K562 (cell line): ENCODE results near the gene SYNE2. TPM values are rescaled to one million over a fixed set of nuclear protein-coding genes. Genes with fewer than 3 reads are reported as not detected.

Experiments used
- ATAC-seq: fragments of 200-7000 bp; cut with Tn5 transposase; 3 replicates; pipeline ENCODE4 v1.9.1; 2020; ENCODE audit warnings: moderate library complexity
- BruUV-seq: library from RNA; stranded (reverse); fragments of 400-500 nt; replicated peaks from 2 replicates; lab custom pipeline; 2021; lab: Mats Ljungman, UMichigan
- CTCF ChIA-PET: fragments of 300-600 bp; formaldehyde crosslinking; extraction: SDS; loops from one replicate; lab custom pipeline; 2021; ENCODE audit warnings: low intra/inter-chr PET ratio; lab: Yijun Ruan, JAX
- POLR2A ChIA-PET: fragments of 300-600, 350-650 bp; sonication (Branson Sonifier 250); formaldehyde crosslinking; extraction: SDS; loops from one replicate; lab custom pipeline; 2021; ENCODE audit warnings: antibody characterized with exemption, inconsistent platforms; lab: Yijun Ruan, JAX
- DNase-seq, 4 experiments: peaks; one replicate each; pipeline versions ENCODE4 v3.0.0 to v3.0.0-alpha.2; 2011 to 2018; ENCODE audit warnings: low spot score in 3 of 4, mixed read lengths in 3 of 4; ENCODE audit errors: extremely low read depth in 1 of 4
- FAIRE-seq: peaks from 2 replicates; lab custom pipeline; 2011; peaks lifted over from hg19 to GRCh38; lab: Jason Lieb, UNC
- H2AFZ ChIP-seq: 2 replicates; pipeline ENCODE4 v1.6.0; 2011; ENCODE audit warnings: low read depth, low read length, control low read depth, inconsistent platforms
- H3K27ac ChIP-seq: fragments of 200-600 bp; 3 replicates; pipeline ENCODE4 v1.8.0; 2011; ENCODE audit warnings: low read depth, mild to moderate bottlenecking, control low read depth, inconsistent platforms, low read length, moderate library complexity, mixed read lengths; ENCODE audit errors: extremely low read depth
- H3K27me3 ChIP-seq, 2 experiments: fragments of 300-600 bp in 1 of 2; 2 replicates in 1 of 2; 3 replicates in 1 of 2; pipeline versions ENCODE4 v1.6.0 to v1.8.0; 2011; ENCODE audit warnings: inconsistent platforms in 2 of 2, low read length in 2 of 2, mild to moderate bottlenecking in 1 of 2, mixed read lengths in 1 of 2, moderate library complexity in 1 of 2; ENCODE audit not compliant: control insufficient read depth in 2 of 2, insufficient read depth in 2 of 2
- H3K36me3 ChIP-seq: fragments of 300-600 bp; 3 replicates; pipeline ENCODE4 v1.8.0; 2011; ENCODE audit warnings: mild to moderate bottlenecking, low read length, inconsistent platforms; ENCODE audit not compliant: control insufficient read depth, insufficient read depth
- H3K4me1 ChIP-seq, 2 experiments: fragments of 200-600 bp in 1 of 2; replicated peaks in 1 of 2; 2 replicates in 1 of 2; 3 replicates in 1 of 2; pipeline versions ENCODE4 v1.5.1 to v1.8.0; 2011; ENCODE audit warnings: inconsistent platforms in 2 of 2, low read length in 2 of 2, mild to moderate bottlenecking in 1 of 2, mixed read lengths in 1 of 2, moderate library complexity in 1 of 2; ENCODE audit not compliant: control insufficient read depth in 2 of 2, insufficient read depth in 2 of 2
- H3K4me2 ChIP-seq: 2 replicates; pipeline ENCODE4 v1.6.1; 2011; ENCODE audit warnings: low read length, control low read depth, inconsistent platforms, mixed read lengths; ENCODE audit not compliant: insufficient read depth
- H3K4me3 ChIP-seq: fragments of 200-600 bp; sonication (generic), shearing (Covaris generic); 2 replicates; pipeline ENCODE4 v1.5.1; 2016; ENCODE audit warnings: control low read depth, inconsistent platforms
- H3K79me2 ChIP-seq: fragments of 200-600 bp; 3 replicates; pipeline ENCODE4 v1.8.0; 2011; ENCODE audit warnings: low read length, inconsistent platforms; ENCODE audit not compliant: control insufficient read depth, insufficient read depth
- H3K9ac ChIP-seq, 2 experiments: 2 replicates each; pipeline versions ENCODE4 v1.6.0 to v1.6.1; 2011; ENCODE audit warnings: low read depth in 2 of 2, low read length in 2 of 2, control low read depth in 1 of 2, inconsistent platforms in 1 of 2, mild to moderate bottlenecking in 1 of 2, mixed read lengths in 1 of 2; ENCODE audit not compliant: insufficient read depth in 1 of 2
- H3K9me1 ChIP-seq: one replicate; pipeline ENCODE4 v1.6.0; 2011; ENCODE audit warnings: inconsistent platforms, mild to moderate bottlenecking, low read length, moderate library complexity; ENCODE audit not compliant: control insufficient read depth, insufficient read depth
- H3K9me3 ChIP-seq: replicated peaks from 2 replicates; pipeline ENCODE4 v1.5.1; 2011; ENCODE audit warnings: low read depth, low read length, inconsistent platforms; ENCODE audit not compliant: control insufficient read depth, insufficient read depth
- H4K20me1 ChIP-seq: replicated peaks from 2 replicates; pipeline ENCODE4 v1.6.1; 2011; ENCODE audit warnings: low read length, inconsistent platforms, mixed read lengths; ENCODE audit not compliant: control insufficient read depth, insufficient read depth
- ERF ChIP-seq: fragments of 450-650 bp; formaldehyde crosslinking; IDR thresholded peaks from 2 replicates; pipeline ENCODE4 v1.4.0; 2020; ENCODE audit warnings: mild to moderate bottlenecking, mixed read lengths
- NR2C2 ChIP-seq, 2 experiments: fragments of 200-800 bp in 1 of 2; sonication (Bioruptor generic) in 1 of 2; sonication (generic) in 1 of 2; formaldehyde crosslinking in 1 of 2; IDR thresholded peaks; 2 replicates each; pipeline versions ENCODE4 v1.6.1 to v1.8.0; 2016 to 2022; ENCODE audit warnings: mild to moderate bottlenecking in 1 of 2, missing compliant biosample characterization in 1 of 2, missing genetic modification characterization in 1 of 2, missing genetic modification reagents in 1 of 2
- PHF20 ChIP-seq: fragments of 450-650 bp; IDR thresholded peaks from 2 replicates; pipeline ENCODE4 v1.6.1; 2018; ENCODE audit not compliant: partially characterized antibody
- U2AF2 ChIP-seq: fragments of 200-400 bp; formaldehyde crosslinking; optimal IDR thresholded peaks from 2 replicates; pipeline ENCODE3; 2017; ENCODE audit warnings: low read depth, mild to moderate bottlenecking, low read length
- ZNF12 ChIP-seq: sonication (generic); formaldehyde crosslinking; IDR thresholded peaks from 2 replicates; pipeline ENCODE4 v1.4.0; 2020; ENCODE audit warnings: mild to moderate bottlenecking, missing genetic modification reagents
- WGBS: fragments of 100-300 bp; shearing (Covaris generic); methylation state at CpG from one replicate; pipeline ENCODE4 v1.1.6; 2016; ENCODE audit warnings: low coverage, mixed read lengths; ENCODE audit not compliant: insufficient coverage; ENCODE audit errors: missing lambda C conversion rate; 5-methylcytosine and 5-hydroxymethylcytosine counted together
- in situ Hi-C: fragments of 300-500 bp; cut with MboI; formaldehyde crosslinking; loops from 4 replicates; pipeline ENCODE4 v1.15.0; 2018; ENCODE audit warnings: inconsistent platforms, mixed read lengths
- intact Hi-C: fragments of 100-400 bp; cut with micrococcal nuclease; formaldehyde crosslinking; loops from 2 replicates; pipeline ENCODE4 v1.14.2; 2022
- polyA plus RNA-seq, 8 experiments: library from polyadenylated mRNA; depleted of rRNA in 4 of 8; stranded (reverse) in 5 of 8; unstranded in 3 of 8; fragments of >200 nt; fragmentation: Nextera tagmentation in 2 of 8; fragmentation: Illumina TruSeq in 1 of 8; extraction: Ambion mirVana in 2 of 8; extraction: Trizol in 1 of 8; gene quantifications; 2 replicates each; pipeline versions ENCODE4 v1.2.1 to v1.2.3, GENCODE V29; 2011 to 2014; ENCODE audit warnings: inconsistent platforms in 1 of 8, missing spikeins in 1 of 8
- total RNA-seq, 7 experiments: library from RNA; depleted of rRNA in 6 of 7; stranded (reverse); fragments of >200 nt in 6 of 7; fragmentation: Illumina TruSeq in 2 of 7; extraction: Trizol in 2 of 7; gene quantifications; 2 replicates each; pipeline versions ENCODE4 v1.2.1 to v1.2.3, GENCODE V29; 2011 to 2021; ENCODE audit warnings: low replicate concordance in 1 of 7
- TF ChIP-seq, protein P1 (sequence below): sonication (generic); formaldehyde crosslinking; IDR thresholded peaks from 2 replicates; pipeline ENCODE4 v1.8.1; 2023; ENCODE audit warnings: mild to moderate bottlenecking, missing genetic modification reagents
- TF ChIP-seq, protein P2 (sequence below): sonication (generic); formaldehyde crosslinking; IDR thresholded peaks from 2 replicates; pipeline ENCODE4 v1.8.1; 2023; ENCODE audit warnings: mild to moderate bottlenecking, missing genetic modification reagents
- TF ChIP-seq, protein P3 (sequence below): fragments of 250-450 bp; sonication (Bioruptor Pico); IDR thresholded peaks from 2 replicates; pipeline ENCODE4 v1.4.0; 2020; ENCODE audit warnings: mild to moderate bottlenecking, moderate library complexity
- TF ChIP-seq, protein P4 (sequence below): fragments of 450-650 bp; IDR thresholded peaks from 2 replicates; pipeline ENCODE4 v1.6.1; 2017; ENCODE audit warnings: mild to moderate bottlenecking, moderate library complexity

SYNE2 gene
- total and polyA plus RNA-seq, 9 of the 15 experiments (the other 6 are each of a cell fraction or from before 2014, with no cell fraction given), result 0.06 to 0.53 (median 0.11) TPM

DNA sequence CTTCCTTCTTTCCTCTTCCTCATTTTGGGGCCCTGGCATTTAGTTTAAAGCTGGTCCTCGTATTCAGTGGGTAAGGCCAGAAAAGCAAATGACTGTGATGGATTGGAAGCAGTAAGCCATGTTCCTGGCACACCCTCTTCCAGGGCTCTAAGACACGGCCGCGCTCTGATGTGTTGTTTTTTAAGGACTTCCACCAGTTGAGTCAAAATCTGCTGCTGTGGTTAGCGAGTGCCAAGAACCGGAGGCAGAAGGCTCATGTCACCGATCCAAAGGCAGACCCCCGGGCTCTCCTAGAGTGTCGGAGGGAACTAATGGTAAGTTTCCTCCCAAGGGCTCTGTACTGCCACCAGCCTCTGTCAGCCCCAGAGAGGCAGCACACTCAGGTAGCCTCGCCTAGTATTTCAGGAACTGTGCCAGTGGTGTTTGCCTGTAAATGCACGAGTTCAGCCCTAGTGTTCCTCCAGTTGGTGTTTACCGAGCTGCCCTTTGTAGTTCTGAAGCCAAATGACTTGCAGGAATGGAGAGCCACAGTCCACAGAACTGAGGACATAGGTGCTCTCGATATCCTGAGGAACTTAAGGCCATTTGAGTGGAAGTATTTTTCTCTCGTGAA is 368.7 kb downstream of the SYNE2 start (continued):
- TF ChIP-seq, protein P1, sequence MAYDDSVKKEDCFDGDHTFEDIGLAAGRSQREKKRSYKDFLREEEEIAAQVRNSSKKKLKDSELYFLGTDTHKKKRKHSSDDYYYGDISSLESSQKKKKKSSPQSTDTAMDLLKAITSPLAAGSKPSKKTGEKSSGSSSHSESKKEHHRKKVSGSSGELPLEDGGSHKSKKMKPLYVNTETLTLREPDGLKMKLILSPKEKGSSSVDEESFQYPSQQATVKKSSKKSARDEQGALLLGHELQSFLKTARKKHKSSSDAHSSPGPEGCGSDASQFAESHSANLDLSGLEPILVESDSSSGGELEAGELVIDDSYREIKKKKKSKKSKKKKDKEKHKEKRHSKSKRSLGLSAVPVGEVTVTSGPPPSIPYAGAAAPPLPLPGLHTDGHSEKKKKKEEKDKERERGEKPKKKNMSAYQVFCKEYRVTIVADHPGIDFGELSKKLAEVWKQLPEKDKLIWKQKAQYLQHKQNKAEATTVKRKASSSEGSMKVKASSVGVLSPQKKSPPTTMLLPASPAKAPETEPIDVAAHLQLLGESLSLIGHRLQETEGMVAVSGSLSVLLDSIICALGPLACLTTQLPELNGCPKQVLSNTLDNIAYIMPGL (CRISPR knock-in tag), result no peak
- TF ChIP-seq, protein P2, sequence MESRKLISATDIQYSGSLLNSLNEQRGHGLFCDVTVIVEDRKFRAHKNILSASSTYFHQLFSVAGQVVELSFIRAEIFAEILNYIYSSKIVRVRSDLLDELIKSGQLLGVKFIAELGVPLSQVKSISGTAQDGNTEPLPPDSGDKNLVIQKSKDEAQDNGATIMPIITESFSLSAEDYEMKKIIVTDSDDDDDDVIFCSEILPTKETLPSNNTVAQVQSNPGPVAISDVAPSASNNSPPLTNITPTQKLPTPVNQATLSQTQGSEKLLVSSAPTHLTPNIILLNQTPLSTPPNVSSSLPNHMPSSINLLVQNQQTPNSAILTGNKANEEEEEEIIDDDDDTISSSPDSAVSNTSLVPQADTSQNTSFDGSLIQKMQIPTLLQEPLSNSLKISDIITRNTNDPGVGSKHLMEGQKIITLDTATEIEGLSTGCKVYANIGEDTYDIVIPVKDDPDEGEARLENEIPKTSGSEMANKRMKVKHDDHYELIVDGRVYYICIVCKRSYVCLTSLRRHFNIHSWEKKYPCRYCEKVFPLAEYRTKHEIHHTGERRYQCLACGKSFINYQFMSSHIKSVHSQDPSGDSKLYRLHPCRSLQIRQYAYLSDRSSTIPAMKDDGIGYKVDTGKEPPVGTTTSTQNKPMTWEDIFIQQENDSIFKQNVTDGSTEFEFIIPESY (CRISPR knock-in tag), result no peak

DNA sequence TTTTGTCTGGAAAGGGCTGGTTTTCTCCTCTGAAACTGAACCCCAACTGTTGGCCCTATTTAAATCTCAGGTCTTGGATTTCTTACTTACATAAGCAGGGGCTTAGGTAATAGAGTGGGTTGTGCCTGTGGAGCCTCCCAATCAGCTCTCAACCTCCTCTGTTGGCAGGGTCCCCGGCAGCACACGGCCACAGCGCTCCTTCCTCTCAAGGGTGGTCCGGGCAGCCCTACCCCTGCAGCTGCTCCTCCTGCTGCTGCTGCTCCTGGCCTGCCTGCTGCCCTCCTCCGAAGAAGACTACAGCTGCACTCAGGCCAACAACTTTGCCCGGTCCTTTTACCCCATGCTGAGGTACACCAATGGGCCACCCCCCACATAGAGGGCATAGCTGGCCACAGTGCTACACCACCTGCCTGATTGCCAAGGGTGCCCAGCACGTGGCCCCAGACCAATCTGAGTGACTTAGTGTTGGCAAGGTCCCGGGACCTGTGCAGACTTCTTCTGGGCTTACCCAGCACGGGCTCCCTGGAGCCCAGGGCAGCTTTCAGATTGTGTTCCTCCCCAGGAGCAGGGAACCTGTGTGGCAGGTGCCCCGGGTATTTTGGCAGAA is 372.4 kb downstream of the SYNE2 start:
- DNase-seq (no peak), FAIRE-seq (no peak), ATAC-seq (no peak)
- no TSS peak for BruUV-seq
- no peaks in the 10 kb centered on the region; a peak in 1 of 5 replicates for H3K27me3 ChIP-seq
- no peak overlapping the region for H2AFZ ChIP-seq
- in situ Hi-C loops (no loop called here), intact Hi-C loops (no loop called here)
- H3K9ac ChIP-seq, result no peak overlapping the region
- no peak overlapping the region for H3K4me3 ChIP-seq
- H3K27ac ChIP-seq, result no peak overlapping the region
- no peaks in the 10 kb centered on the region for H3K79me2 ChIP-seq
- H3K9me1 ChIP-seq, result no peaks in the 10 kb centered on the region
- H3K9me3 ChIP-seq, result no peaks in the 10 kb centered on the region
- no peaks in the 10 kb centered on the region for H3K36me3 ChIP-seq
- 44% methylated on average over 9 of the region's 10 CpGs for WGBS
- no peak overlapping the region for H3K4me2 ChIP-seq
- H4K20me1 ChIP-seq, result no peaks in the 10 kb centered on the region
- peaks cover 4 to 7% of the 10 kb centered on the region in 2 experiments; a peak in 3 of 5 replicates for H3K4me1 ChIP-seq
- CTCF ChIA-PET, result no interaction called here
- TF ChIP-seq ERF, result no peak
- no peak for TF ChIP-seq PHF20
- no peak for TF ChIP-seq U2AF2
- no peak for TF ChIP-seq ZNF12 (CRISPR knock-in tag)
- TF ChIP-seq NR2C2 (CRISPR knock-in tag; IDR thresholded peaks at IDR 0.05), result no peak
- TF ChIP-seq NR2C2 (tag; IDR thresholded peaks at IDR 0.05), result no peak
- TF ChIP-seq, protein P3, sequence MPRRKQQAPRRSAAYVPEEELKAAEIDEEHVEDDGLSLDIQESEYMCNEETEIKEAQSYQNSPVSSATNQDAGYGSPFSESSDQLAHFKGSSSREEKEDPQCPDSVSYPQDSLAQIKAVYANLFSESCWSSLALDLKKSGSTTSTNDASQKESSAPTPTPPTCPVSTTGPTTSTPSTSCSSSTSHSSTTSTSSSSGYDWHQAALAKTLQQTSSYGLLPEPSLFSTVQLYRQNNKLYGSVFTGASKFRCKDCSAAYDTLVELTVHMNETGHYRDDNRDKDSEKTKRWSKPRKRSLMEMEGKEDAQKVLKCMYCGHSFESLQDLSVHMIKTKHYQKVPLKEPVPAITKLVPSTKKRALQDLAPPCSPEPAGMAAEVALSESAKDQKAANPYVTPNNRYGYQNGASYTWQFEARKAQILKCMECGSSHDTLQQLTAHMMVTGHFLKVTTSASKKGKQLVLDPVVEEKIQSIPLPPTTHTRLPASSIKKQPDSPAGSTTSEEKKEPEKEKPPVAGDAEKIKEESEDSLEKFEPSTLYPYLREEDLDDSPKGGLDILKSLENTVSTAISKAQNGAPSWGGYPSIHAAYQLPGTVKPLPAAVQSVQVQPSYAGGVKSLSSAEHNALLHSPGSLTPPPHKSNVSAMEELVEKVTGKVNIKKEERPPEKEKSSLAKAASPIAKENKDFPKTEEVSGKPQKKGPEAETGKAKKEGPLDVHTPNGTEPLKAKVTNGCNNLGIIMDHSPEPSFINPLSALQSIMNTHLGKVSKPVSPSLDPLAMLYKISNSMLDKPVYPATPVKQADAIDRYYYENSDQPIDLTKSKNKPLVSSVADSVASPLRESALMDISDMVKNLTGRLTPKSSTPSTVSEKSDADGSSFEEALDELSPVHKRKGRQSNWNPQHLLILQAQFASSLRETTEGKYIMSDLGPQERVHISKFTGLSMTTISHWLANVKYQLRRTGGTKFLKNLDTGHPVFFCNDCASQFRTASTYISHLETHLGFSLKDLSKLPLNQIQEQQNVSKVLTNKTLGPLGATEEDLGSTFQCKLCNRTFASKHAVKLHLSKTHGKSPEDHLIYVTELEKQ (CRISPR knock-in tag), result no peak
- TF ChIP-seq, protein P4, sequence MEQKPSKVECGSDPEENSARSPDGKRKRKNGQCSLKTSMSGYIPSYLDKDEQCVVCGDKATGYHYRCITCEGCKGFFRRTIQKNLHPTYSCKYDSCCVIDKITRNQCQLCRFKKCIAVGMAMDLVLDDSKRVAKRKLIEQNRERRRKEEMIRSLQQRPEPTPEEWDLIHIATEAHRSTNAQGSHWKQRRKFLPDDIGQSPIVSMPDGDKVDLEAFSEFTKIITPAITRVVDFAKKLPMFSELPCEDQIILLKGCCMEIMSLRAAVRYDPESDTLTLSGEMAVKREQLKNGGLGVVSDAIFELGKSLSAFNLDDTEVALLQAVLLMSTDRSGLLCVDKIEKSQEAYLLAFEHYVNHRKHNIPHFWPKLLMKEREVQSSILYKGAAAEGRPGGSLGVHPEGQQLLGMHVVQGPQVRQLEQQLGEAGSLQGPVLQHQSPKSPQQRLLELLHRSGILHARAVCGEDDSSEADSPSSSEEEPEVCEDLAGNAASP, result no peak
- POLR2A ChIA-PET, result interaction anchor here (0.6 to 1.1 kb wide), 3 partner anchors 8 to 11 kb away, joined by 3 read pairs; no protein-coding TSS in a partner anchor
